SK-N-DZ (cell line): Measurements from ENCODE around the gene HMHB1.

Source experiments
- DNase-seq: peaks from one replicate; pipeline ENCODE4 v3.0.0-alpha.2; 2015; ENCODE audit warnings: low spot score

Gene HMHB1

GRCh38 chr5:143865426-143866025, 53.6 kb downstream of the HMHB1 start:
- DNase-seq: no peak
